Endothelial cell of umbilical vein (primary cell): ENCODE results near the gene ARHGDIA. TPM values are rescaled to one million over a fixed set of nuclear protein-coding genes. Genes with fewer than 3 reads are reported as not detected.

Experiments used
- BruUV-seq: library from RNA; stranded (reverse); fragments of 400-500 nt; replicated peaks from 2 replicates; lab custom pipeline; 2021; lab: Mats Ljungman, UMichigan
- CTCF ChIA-PET: fragments of 300-600, 350-600 bp; sonication (Branson Sonifier 250); formaldehyde crosslinking; loops from one replicate; lab custom pipeline; 2021; ENCODE audit warnings: antibody characterized with exemption, inconsistent platforms; lab: Charles Lee
- POLR2A ChIA-PET: fragments of 300-600, 350-600 bp; sonication (Branson Sonifier 250); formaldehyde crosslinking; loops from one replicate; lab custom pipeline; 2021; ENCODE audit warnings: antibody characterized with exemption, inconsistent platforms; lab: Charles Lee
- DNase-seq: peaks from one replicate; pipeline ENCODE4 v3.0.0-alpha.2; 2011; ENCODE audit warnings: low read depth, low spot score
- FAIRE-seq: peaks from 2 replicates; lab custom pipeline; 2011; peaks lifted over from hg19 to GRCh38; lab: Jason Lieb, UNC
- H2AFZ ChIP-seq: 2 replicates; pipeline ENCODE4 v1.6.0; 2012; ENCODE audit warnings: low read depth, low read length, control low read depth, inconsistent platforms
- H3K27ac ChIP-seq: 2 replicates; pipeline ENCODE4 v1.5.1; 2011; ENCODE audit warnings: low read depth, mild to moderate bottlenecking, control low read depth, low read length, moderate library complexity; ENCODE audit not compliant: insufficient read depth
- H3K27me3 ChIP-seq, 2 experiments: 2 replicates each; pipeline versions ENCODE4 v1.6.0 to v1.6.1; 2011; ENCODE audit warnings: low read length in 2 of 2, mixed read lengths in 1 of 2; ENCODE audit not compliant: control insufficient read depth in 2 of 2, insufficient read depth in 2 of 2
- H3K36me3 ChIP-seq, 2 experiments: 2 replicates in 1 of 2; 3 replicates in 1 of 2; pipeline ENCODE4 v1.5.1; 2011; ENCODE audit warnings: low read length in 2 of 2, mild to moderate bottlenecking in 1 of 2, moderate library complexity in 1 of 2; ENCODE audit not compliant: control insufficient read depth in 2 of 2, insufficient read depth in 2 of 2; ENCODE audit errors: extremely low read depth in 1 of 2
- H3K4me1 ChIP-seq: 3 replicates; pipeline ENCODE4 v1.5.1; 2011; ENCODE audit warnings: mild to moderate bottlenecking, low read length; ENCODE audit not compliant: control insufficient read depth, insufficient read depth; ENCODE audit errors: extremely low read depth
- H3K4me2 ChIP-seq: 2 replicates; pipeline ENCODE4 v1.6.1; 2011; ENCODE audit warnings: low read length, control low read depth, mixed read lengths; ENCODE audit not compliant: insufficient read depth
- H3K4me3 ChIP-seq, 3 experiments: fragments of 200-600 bp in 1 of 3; sonication (generic), shearing (Covaris generic) in 1 of 3; replicated peaks in 1 of 3; 2 replicates each; pipeline ENCODE4 v1.5.1; 2011 to 2016; ENCODE audit warnings: control low read depth in 3 of 3, low read length in 3 of 3, mild to moderate bottlenecking in 2 of 3, inconsistent platforms in 1 of 3, low read depth in 1 of 3, moderate library complexity in 1 of 3; ENCODE audit not compliant: insufficient read depth in 1 of 3
- H3K79me2 ChIP-seq: 2 replicates; pipeline ENCODE4 v1.6.0; 2012; ENCODE audit warnings: low read length, inconsistent platforms; ENCODE audit not compliant: control insufficient read depth, insufficient read depth
- H3K9ac ChIP-seq: replicated peaks from 2 replicates; pipeline ENCODE3; 2011; ENCODE audit warnings: low read length, control low read depth; ENCODE audit not compliant: insufficient read depth; ENCODE audit errors: extremely low read depth
- H3K9me1 ChIP-seq: replicated peaks from 3 replicates; pipeline ENCODE4 v1.6.0; 2011; ENCODE audit warnings: mild to moderate bottlenecking, low read length; ENCODE audit not compliant: control insufficient read depth, insufficient read depth; ENCODE audit errors: extremely low read depth
- H3K9me3 ChIP-seq: replicated peaks from 2 replicates; pipeline ENCODE4 v1.5.1; 2012; ENCODE audit warnings: low read length, inconsistent platforms; ENCODE audit not compliant: control insufficient read depth, insufficient read depth
- H4K20me1 ChIP-seq: replicated peaks from 2 replicates; pipeline ENCODE3; 2011; ENCODE audit warnings: mild to moderate bottlenecking, low read length; ENCODE audit not compliant: control insufficient read depth, insufficient read depth; ENCODE audit errors: extremely low read depth
- CTCF ChIP-seq, 2 donors: IDR thresholded peaks; 1 replicate in 1 of 2; 2 replicates in 1 of 2; pipeline ENCODE4 v1.5.1; 2011; ENCODE audit warnings: low read length in 2 of 2, mild to moderate bottlenecking in 2 of 2, moderate library complexity in 2 of 2, control low read depth in 1 of 2, inconsistent platforms in 1 of 2, low read depth in 1 of 2; ENCODE audit not compliant: insufficient read depth in 1 of 2; ENCODE audit errors: extremely low read depth in 1 of 2
- JUN ChIP-seq: IDR thresholded peaks from 2 replicates; pipeline ENCODE4 v1.6.1; 2011; ENCODE audit warnings: borderline replicate concordance, low read depth; ENCODE audit not compliant: insufficient read length, insufficient read depth
- MAX ChIP-seq: IDR thresholded peaks from 2 replicates; pipeline ENCODE4 v1.6.1; 2011; ENCODE audit not compliant: insufficient read depth, insufficient read length
- MYC ChIP-seq: IDR thresholded peaks from one replicate; pipeline ENCODE4 v1.6.1; 2011; ENCODE audit warnings: mild to moderate bottlenecking, low read depth, low read length
- POLR2A ChIP-seq: IDR thresholded peaks from 2 replicates; pipeline ENCODE4 v1.6.1; 2012; ENCODE audit warnings: low read depth, mild to moderate bottlenecking, control low read depth, low read length
- dilution Hi-C: fragments of 300-500 bp; cut with MboI; formaldehyde crosslinking; loops from one replicate; pipeline ENCODE4 v1.15.0; 2019; ENCODE audit warnings: low sequenced_read_pairs; ENCODE audit not compliant: extremely low pct_ligation_motif_present
- intact Hi-C: fragments of 100-400 bp; cut with micrococcal nuclease; formaldehyde crosslinking; loops from one replicate; pipeline ENCODE4 v1.10.0; 2022
- polyA plus RNA-seq, 4 experiments: library from polyadenylated mRNA; depleted of rRNA in 3 of 4; stranded (reverse) in 3 of 4; unstranded in 1 of 4; fragments of >200 nt; gene quantifications; 2 replicates each; pipeline versions ENCODE4 v1.2.1 to v1.2.3, GENCODE V29; 2011 to 2012; ENCODE audit warnings: missing spikeins in 1 of 4
- total RNA-seq: library from RNA; stranded (reverse); gene quantifications from 2 replicates; pipeline ENCODE4 v1.2.3, GENCODE V29; 2021

The ARHGDIA gene
- total and polyA plus RNA-seq, 2 donors (not counting 3 experiments of a cell fraction or from before 2014, with no cell fraction given): 358 to 645 TPM

- Histone ChIP-seq H3K4me1 (peaks cover 17% of the 10 kb centered on the region), H3K4me3 (no peak overlapping the region), H3K4me2 (peak overlapping the region; percentile 79), H3K9me3 (no peaks in the 10 kb centered on the region), H3K27ac (no peak overlapping the region), H2AFZ (no peak overlapping the region), H3K9me1 (no peaks in the 10 kb centered on the region), H3K9ac (no peak overlapping the region), H3K79me2 (peaks cover 25% of the 10 kb centered on the region), H3K36me3 (peaks cover 6 to 19% of the 10 kb centered on the region in 2 experiments), H4K20me1 (no peaks in the 10 kb centered on the region), H3K27me3 (no peaks in the 10 kb centered on the region)
- no TSS peak for BruUV-seq
- ChIA-PET POLR2A (no interaction called here), CTCF (interaction anchor here (1.4 to 3.0 kb wide), 5 partner anchors 23 to 153 kb away, joined by 4 to 16 read pairs (median 9); partner anchors contain the start of genes ALYREF, ANAPC11, CENPX and LRRC45)
- FAIRE-seq: no peak
- intact Hi-C loops (loop anchor here (1.0 kb wide), 1 partner anchor 7 kb away; no protein-coding TSS in a partner anchor), dilution Hi-C loops (no loop called here)
- no peak for TF ChIP-seq MAX
- TF ChIP-seq POLR2A: peak; percentile 17
- no peak for TF ChIP-seq JUN
- DNase-seq: no peak
Measured at GRCh38 chr17:81868674-81869220, 2.4 kb downstream of the ARHGDIA start.

GRCh38 chr17:81867991-81868673 lies 3.0 kb downstream of the ARHGDIA start:
- Histone ChIP-seq H3K9me3 (no peaks in the 10 kb centered on the region), H3K4me1 (peaks cover 17% of the 10 kb centered on the region), H3K9me1 (no peaks in the 10 kb centered on the region), H3K9ac (no peak overlapping the region), H3K79me2 (peaks cover 25% of the 10 kb centered on the region), H2AFZ (no peak overlapping the region), H3K4me3 (no peak overlapping the region), H4K20me1 (no peaks in the 10 kb centered on the region), H3K27me3 (no peaks in the 10 kb centered on the region), H3K4me2 (no peak overlapping the region), H3K36me3 (peaks cover 6 to 19% of the 10 kb centered on the region in 2 experiments), H3K27ac (no peak overlapping the region)
- FAIRE-seq: no peak
- POLR2A ChIA-PET: no interaction called here
- intact Hi-C loops (no loop called here), dilution Hi-C loops (no loop called here)
- DNase-seq: no peak
- BruUV-seq: TSS peak; percentile 36
- CTCF ChIA-PET: interaction anchor here (1.6 to 3.0 kb wide), 2 partner anchors 29 to 154 kb away, joined by 4 to 16 read pairs; partner anchors contain the start of genes CENPX and LRRC45
- TF ChIP-seq JUN (no peak), MYC (no peak), CTCF (IDR thresholded peaks at IDR 0.05; ENCODE audit: extremely low read depth in 1 of 2, insufficient read depth in 1 of 2, low read depth in 1 of 2, low read length in 2 of 2) (no peak), POLR2A (peak; percentile 3)
